ENCODE measurements around the gene LY6G5C. TPM values are rescaled to one million over a fixed set of nuclear protein-coding genes. Genes with fewer than 3 reads are reported as not detected.

The LY6G5C gene
- total RNA-seq, 2 donors from 2014 or later: 1.2 to 4.9 TPM

DNA sequence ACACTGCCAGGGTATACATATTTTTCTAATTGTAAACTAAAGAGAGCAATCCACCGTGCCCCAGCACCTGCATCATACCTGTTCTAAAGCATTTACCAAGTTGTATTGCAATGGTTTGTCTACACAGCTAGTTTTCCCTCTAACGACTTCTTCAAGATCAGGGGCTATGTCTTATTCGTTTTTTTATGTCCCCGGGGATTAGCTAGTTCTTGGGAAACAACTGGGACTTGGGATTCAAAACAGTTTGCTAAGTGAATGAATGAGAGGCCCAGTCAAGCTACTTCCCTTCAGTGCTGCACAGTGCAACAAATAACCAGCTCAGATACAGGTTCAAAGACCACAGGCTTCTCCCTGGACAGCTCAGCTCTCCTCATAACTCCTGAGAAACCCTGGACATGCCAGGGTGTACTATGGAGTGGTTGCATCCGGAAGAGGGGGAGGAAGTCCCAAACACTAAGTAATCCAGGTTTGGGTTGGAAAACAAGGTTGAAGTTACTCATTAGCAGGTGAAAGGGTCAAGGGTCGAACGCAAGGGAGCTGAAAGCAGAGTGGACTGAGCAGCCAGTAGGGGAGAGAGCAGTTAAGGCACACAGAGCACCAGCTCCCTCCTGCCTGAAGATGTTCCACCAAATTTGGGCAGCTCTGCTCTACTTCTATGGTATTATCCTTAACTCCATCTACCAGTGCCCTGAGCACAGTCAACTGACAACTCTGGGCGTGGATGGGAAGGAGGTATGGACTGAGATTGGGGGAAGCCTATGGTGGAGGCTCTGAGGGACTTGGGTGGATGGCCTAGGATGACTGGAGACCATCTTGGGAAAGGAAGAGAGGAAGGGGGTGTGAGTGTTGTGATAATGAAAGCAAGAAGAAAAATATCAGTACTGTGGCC is 25.3 kb downstream of the LY6G5C start, which contains the start of gene APOM:
TSS of gene APOM (plus strand) at position 546 of the 889 bp plus-strand sequence. CDS start at position 619, 73 bp downstream.
- Histone ChIP-seq H3K27me3 (no peaks in the 10 kb centered on the region), H3K4me1 (peaks cover 0 to 43% of the 10 kb centered on the region in 2 donors), H3K4me3 (no peak within 1 kb of the TSS), H3K27ac (no peak within 1 kb of the TSS), H3K36me3 (peaks cover 15% of the 10 kb centered on the region), H3K9me3 (no peaks in the 10 kb centered on the region)
- no peak for DNase-seq (ENCODE audit: low spot score)
- TF ChIP-seq, protein P1, sequence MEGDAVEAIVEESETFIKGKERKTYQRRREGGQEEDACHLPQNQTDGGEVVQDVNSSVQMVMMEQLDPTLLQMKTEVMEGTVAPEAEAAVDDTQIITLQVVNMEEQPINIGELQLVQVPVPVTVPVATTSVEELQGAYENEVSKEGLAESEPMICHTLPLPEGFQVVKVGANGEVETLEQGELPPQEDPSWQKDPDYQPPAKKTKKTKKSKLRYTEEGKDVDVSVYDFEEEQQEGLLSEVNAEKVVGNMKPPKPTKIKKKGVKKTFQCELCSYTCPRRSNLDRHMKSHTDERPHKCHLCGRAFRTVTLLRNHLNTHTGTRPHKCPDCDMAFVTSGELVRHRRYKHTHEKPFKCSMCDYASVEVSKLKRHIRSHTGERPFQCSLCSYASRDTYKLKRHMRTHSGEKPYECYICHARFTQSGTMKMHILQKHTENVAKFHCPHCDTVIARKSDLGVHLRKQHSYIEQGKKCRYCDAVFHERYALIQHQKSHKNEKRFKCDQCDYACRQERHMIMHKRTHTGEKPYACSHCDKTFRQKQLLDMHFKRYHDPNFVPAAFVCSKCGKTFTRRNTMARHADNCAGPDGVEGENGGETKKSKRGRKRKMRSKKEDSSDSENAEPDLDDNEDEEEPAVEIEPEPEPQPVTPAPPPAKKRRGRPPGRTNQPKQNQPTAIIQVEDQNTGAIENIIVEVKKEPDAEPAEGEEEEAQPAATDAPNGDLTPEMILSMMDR (IDR thresholded peaks at IDR 0.05): no peak

DNA sequence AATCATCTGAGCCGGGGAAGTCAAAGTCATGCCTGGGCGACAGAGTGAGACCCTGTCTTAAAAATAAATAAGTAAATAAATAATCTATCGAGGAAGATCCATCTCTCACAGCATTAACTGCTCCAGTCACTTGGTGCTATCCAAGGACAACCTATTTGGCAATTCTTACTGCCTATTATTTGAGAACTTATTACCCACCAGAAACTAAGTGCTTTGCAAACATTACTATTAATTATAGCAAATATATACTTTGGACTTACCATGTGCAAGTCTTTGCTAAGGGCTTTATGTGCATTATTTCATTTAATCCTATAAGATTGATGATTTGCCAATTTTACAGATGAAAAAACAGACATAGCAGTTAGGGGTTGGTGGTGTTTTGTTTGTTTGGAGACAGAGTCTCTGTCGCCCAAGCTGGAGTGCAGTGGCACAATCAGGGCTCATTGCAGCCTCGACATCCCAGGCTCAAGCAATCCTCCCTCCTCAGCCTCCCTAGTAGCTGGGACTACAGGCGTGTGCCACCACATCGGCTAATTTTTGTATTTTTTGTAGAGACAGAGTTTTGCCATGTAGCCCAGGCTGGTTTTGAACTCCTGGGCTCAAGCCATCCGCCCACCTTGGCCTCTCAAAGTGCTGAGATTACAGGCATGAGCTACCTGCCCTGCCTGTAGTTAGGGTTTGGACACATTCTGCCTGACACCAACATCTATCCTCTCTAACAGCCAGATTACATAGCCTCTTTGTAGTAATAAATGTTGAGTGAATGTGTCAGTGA is 26.1 kb downstream of the LY6G5C start:
- no peak overlapping the region for H3K27ac ChIP-seq
- DNase-seq (ENCODE audit: low spot score): no peak
- H3K4me1 ChIP-seq: peaks cover 0 to 40% of the 10 kb centered on the region in 2 donors
- TF ChIP-seq, protein P1 (IDR thresholded peaks at IDR 0.05): no peak
- H3K36me3 ChIP-seq: peaks cover 24% of the 10 kb centered on the region
- no peaks in the 10 kb centered on the region for H3K9me3 ChIP-seq
- H3K27me3 ChIP-seq: no peaks in the 10 kb centered on the region
- no peak overlapping the region for H3K4me3 ChIP-seq

DNA sequence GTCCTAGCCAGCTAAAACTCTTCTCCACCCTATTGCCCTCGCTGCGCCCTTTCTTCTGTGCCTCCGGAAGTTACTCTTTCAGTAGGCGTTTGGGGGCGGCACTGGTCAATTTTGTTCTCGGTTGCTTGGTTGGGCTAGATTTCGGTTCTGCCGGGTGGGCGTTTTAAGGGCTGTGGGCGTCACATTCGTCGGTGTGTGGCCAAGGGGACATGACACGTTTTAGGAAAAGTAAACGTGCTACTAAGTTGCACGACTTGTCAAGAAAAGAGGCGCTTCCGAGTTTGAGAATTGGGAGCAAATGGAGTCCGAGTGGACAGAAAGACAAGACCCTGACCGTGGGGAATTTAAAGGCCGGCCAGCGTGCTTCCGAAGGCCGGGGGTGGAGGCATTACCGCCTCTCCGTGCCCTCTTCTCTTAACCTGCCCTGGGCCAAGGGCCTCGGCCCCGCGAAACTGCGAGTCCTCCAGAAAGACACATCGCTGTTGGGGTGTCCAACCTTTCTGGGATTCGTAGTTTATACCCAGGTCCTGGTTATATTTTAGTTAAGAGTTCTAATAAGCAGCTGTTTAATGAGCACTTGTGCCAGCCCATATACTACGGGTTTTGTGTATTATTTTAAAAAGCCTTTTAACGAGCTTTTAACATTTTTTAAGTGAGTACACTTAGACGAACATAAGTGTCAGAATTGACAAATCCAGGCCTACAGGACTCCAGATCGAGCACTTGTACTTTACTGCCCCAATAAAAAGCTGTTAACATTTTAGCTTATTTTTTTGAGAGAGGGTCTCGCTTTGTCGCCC is 27.7 kb downstream of the LY6G5C start:
- Histone ChIP-seq H3K27me3 (no peaks in the 10 kb centered on the region), H3K36me3 (peaks cover 38% of the 10 kb centered on the region), H3K4me1 (peaks cover 0 to 24% of the 10 kb centered on the region in 2 donors)

DNA sequence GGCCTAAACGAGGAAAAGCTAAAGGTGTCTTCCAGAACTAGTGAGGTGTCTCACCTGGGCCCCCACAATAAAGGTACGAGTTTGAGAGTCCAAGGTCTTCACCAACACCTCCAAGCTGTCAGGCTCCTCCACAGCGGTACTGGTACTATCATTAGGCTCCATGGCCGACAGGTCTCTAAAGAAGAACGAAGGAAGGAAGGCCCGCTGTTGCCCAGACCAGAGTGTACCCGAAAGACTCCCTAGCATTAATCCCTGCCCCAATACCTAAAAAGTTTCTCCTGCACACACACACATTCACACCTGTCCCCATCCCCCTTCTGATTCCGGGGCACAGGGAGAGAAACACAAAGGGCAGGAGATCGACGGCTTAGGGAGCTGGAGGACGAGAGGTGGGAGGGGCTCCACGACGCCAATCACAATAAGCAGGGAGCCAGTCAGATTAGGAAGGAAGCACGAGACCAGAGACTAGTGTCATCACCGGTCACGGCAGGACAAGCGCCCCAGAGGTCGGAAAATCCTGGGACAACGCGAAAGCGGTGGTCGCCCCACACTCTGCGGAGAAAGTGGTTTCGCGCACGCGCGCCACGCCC is 29.2 kb downstream of the LY6G5C start:
- H3K27me3 ChIP-seq: no peaks in the 10 kb centered on the region
- peak overlapping the region; percentile 97 to 98 for H3K27ac ChIP-seq
- no peaks in the 10 kb centered on the region for H3K9me3 ChIP-seq
- peaks cover 43% of the 10 kb centered on the region for H3K36me3 ChIP-seq
- H3K4me1 ChIP-seq: peaks cover 0 to 21% of the 10 kb centered on the region in 2 donors
- DNase-seq (ENCODE audit: low spot score): peak; percentile 85
- TF ChIP-seq, protein P1 (IDR thresholded peaks at IDR 0.05): no peak
- peak overlapping the region; percentile 72 to 81 for H3K4me3 ChIP-seq

More for the DNA sequence above, 27.7 kb downstream of the LY6G5C start:
- TF ChIP-seq, protein P1 (IDR thresholded peaks at IDR 0.05): peak in 1 of 2 donors; percentile 30
- Histone ChIP-seq H3K4me3 (peak overlapping the region; percentile 72 to 81), H3K27ac (peak overlapping the region; percentile 97 to 98), H3K9me3 (no peaks in the 10 kb centered on the region)
- DNase-seq (ENCODE audit: low spot score): peak; percentile 93

DNA sequence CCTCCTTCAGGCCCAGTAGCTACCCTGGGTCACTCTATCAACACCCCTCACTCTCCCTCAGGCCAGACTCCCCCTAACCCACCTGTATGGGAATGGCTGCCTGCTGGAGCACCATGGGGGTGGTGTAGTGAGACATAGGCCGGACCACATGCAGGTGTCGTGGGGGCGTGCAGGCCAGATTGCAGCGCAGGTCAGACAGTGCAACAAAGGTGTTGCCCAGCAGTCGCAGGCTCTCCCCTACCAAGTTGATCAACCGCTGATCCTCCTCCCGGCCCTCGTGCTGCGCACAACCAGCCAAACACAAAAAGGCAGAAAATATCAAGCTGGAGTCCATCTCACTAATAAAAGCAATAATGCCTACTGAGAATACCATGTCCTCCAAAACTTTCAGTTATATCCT is 35.5 kb downstream of the LY6G5C start:
- TF ChIP-seq, protein P1 (IDR thresholded peaks at IDR 0.05): no peak
- no peak overlapping the region for H3K27ac ChIP-seq
- H3K27me3 ChIP-seq: no peaks in the 10 kb centered on the region
- no peak for DNase-seq (ENCODE audit: low spot score)
- no peaks in the 10 kb centered on the region for H3K4me1 ChIP-seq
- no peak overlapping the region for H3K4me3 ChIP-seq
- H3K36me3 ChIP-seq: peaks cover 100% of the 10 kb centered on the region
- no peaks in the 10 kb centered on the region for H3K9me3 ChIP-seq

Data from right atrium auricular region (tissue), 2 donors.